OCI-LY3 (cell line): ENCODE measurements around the gene CCN6.

Source experiments
- H2AFZ ChIP-seq: fragments of 200-600, 300-600 bp; shearing (Covaris generic); 2 replicates; pipeline ENCODE4 v1.6.0; 2014; ENCODE audit warnings: antibody characterized with exemption, low read depth, low read length
- H3K27ac ChIP-seq: fragments of 200-600, 300-600 bp; sonication (generic); 2 replicates; pipeline ENCODE4 v1.5.1; 2014; ENCODE audit warnings: mild to moderate bottlenecking, low read length, moderate library complexity, mixed read lengths
- H3K27me3 ChIP-seq: fragments of 200-600, 300-600 bp; sonication (generic); 2 replicates; pipeline ENCODE4 v1.6.1; 2014; ENCODE audit warnings: low read depth, low read length, mixed read lengths
- H3K36me3 ChIP-seq: fragments of 200-600, 300-600 bp; sonication (generic); replicated peaks from 2 replicates; pipeline ENCODE3; 2014; ENCODE audit warnings: low read depth, low read length, mixed read lengths
- H3K4me1 ChIP-seq: fragments of 300-600, 200-600 bp; sonication (generic); 2 replicates; pipeline ENCODE4 v1.6.1; 2014; ENCODE audit warnings: low read length, mixed read lengths
- H3K4me2 ChIP-seq: fragments of 200-600, 300-600 bp; sonication (generic); 2 replicates; pipeline ENCODE4 v1.6.1; 2014; ENCODE audit warnings: low read length, mixed read lengths
- H3K4me3 ChIP-seq: fragments of 300-600, 200-600 bp; sonication (generic); 2 replicates; pipeline ENCODE4 v1.5.1; 2014; ENCODE audit warnings: antibody characterized with exemption, mild to moderate bottlenecking, low read length, moderate library complexity
- H3K79me2 ChIP-seq: fragments of 300-600, 200-600 bp; shearing (Covaris generic); 2 replicates; pipeline ENCODE4 v1.6.1; 2014; ENCODE audit warnings: mild to moderate bottlenecking, low read length, mixed read lengths
- H3K9ac ChIP-seq: fragments of 300-600, 200-600 bp; shearing (Covaris generic); 2 replicates; pipeline ENCODE4 v1.6.0; 2014; ENCODE audit warnings: mild to moderate bottlenecking, low read length, moderate library complexity
- H3K9me3 ChIP-seq: fragments of 200-600, 300-600 bp; shearing (Covaris generic); 2 replicates; pipeline ENCODE4 v1.6.1; 2014; ENCODE audit warnings: low read length, mixed read lengths; ENCODE audit not compliant: insufficient read depth
- H4K20me1 ChIP-seq: fragments of 200-600, 300-600 bp; sonication (generic); 2 replicates; pipeline ENCODE4 v1.6.1; 2016; ENCODE audit warnings: low read length, mixed read lengths; ENCODE audit not compliant: insufficient read depth
- CTCF ChIP-seq: fragments of 200-600, 300-600 bp; sonication (generic); IDR thresholded peaks from 2 replicates; pipeline ENCODE4 v1.5.1; 2014; ENCODE audit warnings: antibody characterized with exemption, low read length, low read depth
- EZH2phosphoT487 ChIP-seq: fragments of 200-600 bp; shearing (Covaris generic); IDR thresholded peaks from 2 replicates; pipeline ENCODE4 v1.6.1; 2018; ENCODE audit warnings: antibody characterized with exemption, mixed run types, low read depth

Gene CCN6

DNA sequence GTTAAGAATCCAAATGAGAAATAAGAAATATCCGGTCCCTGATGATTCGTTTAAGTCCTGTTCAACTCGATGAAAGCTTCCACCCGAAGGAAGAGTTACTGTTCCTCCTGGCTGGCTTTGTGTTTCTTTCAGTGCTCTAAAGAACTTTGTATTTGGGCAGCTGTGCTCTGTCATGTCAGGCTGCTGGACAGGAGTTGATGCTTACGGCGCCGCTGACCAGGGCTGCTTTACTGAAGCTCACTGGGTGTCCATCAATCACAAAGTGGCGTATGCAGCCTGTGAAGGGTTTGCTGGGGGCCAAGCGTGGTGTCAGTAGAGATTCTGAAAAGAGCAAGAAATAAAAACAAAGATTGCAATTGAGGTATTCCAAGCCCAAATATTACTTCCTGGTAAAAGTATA is 55.4 kb downstream of the CCN6 start:
- H3K9ac ChIP-seq, result no peak overlapping the region
- no peak for TF ChIP-seq EZH2phosphoT487
- TF ChIP-seq CTCF, result no peak
- no peak overlapping the region for H2AFZ ChIP-seq
- no peaks in the 10 kb centered on the region for H3K9me3 ChIP-seq
- no peaks in the 10 kb centered on the region for H3K27me3 ChIP-seq
- no peaks in the 10 kb centered on the region for H3K4me1 ChIP-seq
- no peaks in the 10 kb centered on the region for H4K20me1 ChIP-seq
- H3K27ac ChIP-seq, result no peak overlapping the region
- H3K36me3 ChIP-seq, result no peaks in the 10 kb centered on the region
- H3K4me3 ChIP-seq, result no peak overlapping the region
- H3K4me2 ChIP-seq, result no peak overlapping the region
- no peaks in the 10 kb centered on the region for H3K79me2 ChIP-seq

DNA sequence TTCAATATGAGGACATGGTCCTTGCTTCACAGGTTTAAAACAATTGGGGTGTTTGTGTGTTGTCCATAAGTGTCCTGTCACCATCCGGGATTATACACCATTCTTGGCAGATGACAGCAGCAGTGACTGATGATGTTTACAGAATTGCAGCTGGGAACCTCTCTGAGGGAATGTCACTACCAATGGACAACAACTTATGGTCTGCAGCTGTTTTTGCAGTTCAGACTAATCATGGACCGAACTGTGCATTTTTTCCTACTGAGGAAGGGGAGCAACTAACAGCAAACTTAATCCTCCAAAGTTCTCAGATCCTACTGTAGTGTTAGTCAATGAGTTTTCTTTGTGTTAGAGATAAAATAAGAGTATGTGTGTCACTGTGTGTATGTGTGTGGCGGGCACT is 59.5 kb downstream of the CCN6 start:
- no peak overlapping the region for H3K9ac ChIP-seq
- no peak overlapping the region for H2AFZ ChIP-seq
- H3K27ac ChIP-seq, result no peak overlapping the region
- peaks cover 10% of the 10 kb centered on the region for H3K4me1 ChIP-seq
- no peaks in the 10 kb centered on the region for H4K20me1 ChIP-seq
- H3K27me3 ChIP-seq, result no peaks in the 10 kb centered on the region
- no peaks in the 10 kb centered on the region for H3K36me3 ChIP-seq
- TF ChIP-seq EZH2phosphoT487, result no peak
- TF ChIP-seq CTCF, result no peak
- no peaks in the 10 kb centered on the region for H3K9me3 ChIP-seq
- no peak overlapping the region for H3K4me3 ChIP-seq
- no peaks in the 10 kb centered on the region for H3K79me2 ChIP-seq
- H3K4me2 ChIP-seq, result no peak overlapping the region

- Histone ChIP-seq H3K9me3 (no peaks in the 10 kb centered on the region), H4K20me1 (no peaks in the 10 kb centered on the region), H3K4me3 (no peak overlapping the region), H3K27me3 (no peaks in the 10 kb centered on the region), H3K9ac (no peak overlapping the region), H3K79me2 (no peaks in the 10 kb centered on the region), H2AFZ (no peak overlapping the region), H3K36me3 (no peaks in the 10 kb centered on the region), H3K4me1 (peaks cover 10% of the 10 kb centered on the region), H3K27ac (no peak overlapping the region), H3K4me2 (no peak overlapping the region)
- TF ChIP-seq EZH2phosphoT487 (no peak), CTCF (no peak)
Measured at GRCh38 chr6:112113918-112114317, 60.0 kb downstream of the CCN6 start.

- no peak overlapping the region for H3K9ac ChIP-seq
- H4K20me1 ChIP-seq, result no peaks in the 10 kb centered on the region
- no peaks in the 10 kb centered on the region for H3K9me3 ChIP-seq
- no peaks in the 10 kb centered on the region for H3K79me2 ChIP-seq
- H3K4me3 ChIP-seq, result no peak overlapping the region
- H2AFZ ChIP-seq, result no peak overlapping the region
- no peak overlapping the region for H3K27ac ChIP-seq
- TF ChIP-seq EZH2phosphoT487 (no peak), CTCF (no peak)
- no peak overlapping the region for H3K4me2 ChIP-seq
- no peaks in the 10 kb centered on the region for H3K36me3 ChIP-seq
- peaks cover 10% of the 10 kb centered on the region for H3K4me1 ChIP-seq
- H3K27me3 ChIP-seq, result no peaks in the 10 kb centered on the region
Measured at GRCh38 chr6:112114577-112115223, 60.8 kb downstream of the CCN6 start.
